Nephron (organoid): Measurements from ENCODE around the gene PLEKHH2.

ENCODE experiments used
- H3K27ac Mint-ChIP-seq, 3 experiments: 2 replicates each; pipeline ENCODE4 v1.8.0; 2020; ENCODE audit warnings: mixed read lengths in 3 of 3, mild to moderate bottlenecking in 2 of 3, moderate library complexity in 1 of 3
- H3K27me3 Mint-ChIP-seq: 2 replicates; pipeline ENCODE4 v1.8.0; 2021; ENCODE audit warnings: low read depth, mild to moderate bottlenecking, moderate library complexity, mixed read lengths
- H3K36me3 Mint-ChIP-seq: 2 replicates; pipeline ENCODE4 v1.8.0; 2020; ENCODE audit warnings: low read depth, mixed read lengths
- H3K4me1 Mint-ChIP-seq: 2 replicates; pipeline ENCODE4 v1.8.0; 2020; ENCODE audit warnings: mixed read lengths
- H3K4me3 Mint-ChIP-seq, 3 experiments: 2 replicates each; pipeline ENCODE4 v1.8.0; 2020; ENCODE audit warnings: mild to moderate bottlenecking in 3 of 3, mixed read lengths in 3 of 3, moderate library complexity in 2 of 3
- H3K9me3 Mint-ChIP-seq: 2 replicates; pipeline ENCODE4 v1.8.0; 2020; ENCODE audit warnings: mixed read lengths
- CTCF ChIP-seq, 3 experiments: fragments of 200-600 bp; sonication (generic); IDR thresholded peaks; one replicate each; pipeline ENCODE4 v1.5.0; 2021; ENCODE audit warnings: antibody characterized with exemption in 3 of 3; ENCODE audit not compliant: unreplicated experiment in 3 of 3

PLEKHH2 gene

GRCh38 chr2:43604674-43605073, 32.4 kb upstream of the PLEKHH2 start:
- Mint-ChIP-seq H3K36me3 (no peaks in the 10 kb centered on the region), H3K9me3 (no peaks in the 10 kb centered on the region), H3K4me1 (no peaks in the 10 kb centered on the region), H3K4me3 (no peak overlapping the region), H3K27me3 (peaks cover 3% of the 10 kb centered on the region), H3K27ac (no peak overlapping the region)
- no peak for TF ChIP-seq CTCF (IDR thresholded peaks at IDR 0.05; ENCODE audit: unreplicated experiment in 3 of 3)

- H3K9me3 Mint-ChIP-seq: no peaks in the 10 kb centered on the region
- H3K36me3 Mint-ChIP-seq: no peaks in the 10 kb centered on the region
- TF ChIP-seq CTCF (IDR thresholded peaks at IDR 0.05; ENCODE audit: unreplicated experiment in 3 of 3): peak; percentile 63 to 65 (median 65)
- H3K27me3 Mint-ChIP-seq: no peaks in the 10 kb centered on the region
- no peaks in the 10 kb centered on the region for H3K4me1 Mint-ChIP-seq
- no peak overlapping the region for H3K27ac Mint-ChIP-seq
- H3K4me3 Mint-ChIP-seq: no peak overlapping the region
These were observed 31.9 kb upstream of the PLEKHH2 start for GRCh38 chr2:43605079-43605655.

- no peaks in the 10 kb centered on the region for H3K27me3 Mint-ChIP-seq
- no peak for TF ChIP-seq CTCF (IDR thresholded peaks at IDR 0.05; ENCODE audit: unreplicated experiment in 3 of 3)
- H3K27ac Mint-ChIP-seq: no peak overlapping the region
- no peaks in the 10 kb centered on the region for H3K9me3 Mint-ChIP-seq
- H3K4me1 Mint-ChIP-seq: no peaks in the 10 kb centered on the region
- no peak overlapping the region for H3K4me3 Mint-ChIP-seq
- H3K36me3 Mint-ChIP-seq: no peaks in the 10 kb centered on the region
These were observed 31.2 kb upstream of the PLEKHH2 start for GRCh38 chr2:43605851-43606250.

- Mint-ChIP-seq H3K4me1 (peaks cover 4% of the 10 kb centered on the region), H3K36me3 (no peaks in the 10 kb centered on the region), H3K27me3 (no peaks in the 10 kb centered on the region)
These were observed 27.7 kb upstream of the PLEKHH2 start for GRCh38 chr2:43609290-43609918.

GRCh38 chr2:43610361-43610760, 26.7 kb upstream of the PLEKHH2 start:
- Mint-ChIP-seq H3K4me1 (peaks cover 4% of the 10 kb centered on the region), H3K27me3 (no peaks in the 10 kb centered on the region), H3K36me3 (no peaks in the 10 kb centered on the region), H3K4me3 (no peak overlapping the region), H3K9me3 (no peaks in the 10 kb centered on the region), H3K27ac (no peak overlapping the region)
- no peak for TF ChIP-seq CTCF (IDR thresholded peaks at IDR 0.05; ENCODE audit: unreplicated experiment in 3 of 3)

More at GRCh38 chr2:43609290-43609918, 27.7 kb upstream of the PLEKHH2 start:
- H3K27ac Mint-ChIP-seq: no peak overlapping the region
- H3K9me3 Mint-ChIP-seq: no peaks in the 10 kb centered on the region
- TF ChIP-seq CTCF (IDR thresholded peaks at IDR 0.05; ENCODE audit: unreplicated experiment in 3 of 3): peak; percentile 60 to 69 (median 66)
- H3K4me3 Mint-ChIP-seq: no peak overlapping the region
